Forelimb muscle (tissue), 1 donor: Measurements from ENCODE around the gene CDC42SE1. TPM values are rescaled to one million over a fixed set of nuclear protein-coding genes. Genes with fewer than 3 reads are reported as not detected.
"Not testable (repeated sequence)": the region's sequence is repeated elsewhere in the genome, so short reads cannot be mapped to it uniquely, and the experiment has no call there.

Experiments used
- DNase-seq: peaks from one replicate; pipeline ENCODE4 v3.0.0-alpha.2; 2013; ENCODE audit warnings: low read depth
- polyA plus RNA-seq: library from polyadenylated mRNA; unstranded; fragments of 120-200 nt; gene quantifications from one replicate; pipeline ENCODE4 v1.2.1, GENCODE V29; 2013; ENCODE audit not compliant: insufficient read length

The CDC42SE1 gene, protein sequence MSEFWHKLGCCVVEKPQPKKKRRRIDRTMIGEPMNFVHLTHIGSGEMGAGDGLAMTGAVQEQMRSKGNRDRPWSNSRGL
- 53.3 TPM for polyA plus RNA-seq

GRCh38 chr1:151059109-151060006 is at the start of gene CDC42SE1:
TSS of gene CDC42SE1 (minus strand) at chr1:151059622. CDS start at chr1:151055730, 3,892 bp downstream.
- no peak for DNase-seq

DNA sequence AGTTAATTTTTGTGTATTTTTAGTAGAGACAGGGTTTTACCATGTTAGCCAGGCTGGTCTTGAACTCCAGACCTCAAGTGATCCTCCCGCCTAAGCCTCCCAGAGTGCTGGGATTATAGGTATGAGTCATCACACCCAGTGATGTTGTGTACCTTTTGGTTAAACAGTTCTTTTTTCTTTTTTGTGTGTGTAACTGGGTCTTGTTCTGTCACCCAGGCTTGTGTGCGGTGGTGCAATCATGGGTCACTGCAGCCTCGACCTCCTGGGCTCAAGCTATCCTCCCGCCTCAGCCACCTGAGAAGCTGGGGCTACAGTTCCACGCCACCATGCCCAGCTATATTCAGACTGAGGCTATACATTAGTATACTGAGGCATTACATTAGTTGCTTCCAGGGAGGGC is 48.9 kb upstream of the CDC42SE1 start:
- no peak for DNase-seq

GRCh38 chr1:151106894-151107293 is 47.5 kb upstream of the CDC42SE1 start:
- no peak for DNase-seq

GRCh38 chr1:151104630-151105029 is 45.2 kb upstream of the CDC42SE1 start:
- no peak for DNase-seq

DNA sequence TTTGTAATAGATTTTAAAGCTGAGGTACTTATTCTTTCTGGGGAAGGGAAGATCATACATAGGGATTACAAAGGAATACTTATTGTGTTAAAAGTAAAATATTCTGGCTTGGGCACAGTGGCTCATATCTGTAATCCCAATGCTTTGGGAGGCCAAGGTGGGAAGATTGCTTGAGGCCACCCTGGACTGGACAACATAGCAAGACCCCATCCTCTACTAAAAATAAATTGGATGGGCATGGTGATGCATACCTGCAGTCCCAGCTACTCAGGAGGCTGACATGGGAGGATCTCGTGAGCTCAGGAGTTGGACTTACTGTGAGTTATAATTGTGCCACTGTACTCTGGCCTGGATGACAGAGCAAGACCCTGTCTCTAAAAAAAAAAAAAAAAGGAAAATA is 38.7 kb upstream of the CDC42SE1 start:
- DNase-seq, result no peak

GRCh38 chr1:151097426-151097825 is 38.0 kb upstream of the CDC42SE1 start:
- DNase-seq, result not testable (repeated sequence)

GRCh38 chr1:151085953-151086559 is 26.6 kb upstream of the CDC42SE1 start:
- no peak for DNase-seq

GRCh38 chr1:151072224-151072623 is 12.8 kb upstream of the CDC42SE1 start:
- DNase-seq, result no peak

- peak; percentile 95 for DNase-seq
Measured at GRCh38 chr1:151070474-151071276, 11.3 kb upstream of the CDC42SE1 start, which contains the start of gene GABPB2. TSS of gene GABPB2 (plus strand) at chr1:151070761. CDS start at chr1:151088190, 17,429 bp downstream.

GRCh38 chr1:151069103-151069486 is 9.7 kb upstream of the CDC42SE1 start:
- no peak for DNase-seq

GRCh38 chr1:151067185-151067584 is 7.8 kb upstream of the CDC42SE1 start:
- no peak for DNase-seq

- DNase-seq, result no peak
Measured at GRCh38 chr1:151065089-151065645, 5.7 kb upstream of the CDC42SE1 start.

DNA sequence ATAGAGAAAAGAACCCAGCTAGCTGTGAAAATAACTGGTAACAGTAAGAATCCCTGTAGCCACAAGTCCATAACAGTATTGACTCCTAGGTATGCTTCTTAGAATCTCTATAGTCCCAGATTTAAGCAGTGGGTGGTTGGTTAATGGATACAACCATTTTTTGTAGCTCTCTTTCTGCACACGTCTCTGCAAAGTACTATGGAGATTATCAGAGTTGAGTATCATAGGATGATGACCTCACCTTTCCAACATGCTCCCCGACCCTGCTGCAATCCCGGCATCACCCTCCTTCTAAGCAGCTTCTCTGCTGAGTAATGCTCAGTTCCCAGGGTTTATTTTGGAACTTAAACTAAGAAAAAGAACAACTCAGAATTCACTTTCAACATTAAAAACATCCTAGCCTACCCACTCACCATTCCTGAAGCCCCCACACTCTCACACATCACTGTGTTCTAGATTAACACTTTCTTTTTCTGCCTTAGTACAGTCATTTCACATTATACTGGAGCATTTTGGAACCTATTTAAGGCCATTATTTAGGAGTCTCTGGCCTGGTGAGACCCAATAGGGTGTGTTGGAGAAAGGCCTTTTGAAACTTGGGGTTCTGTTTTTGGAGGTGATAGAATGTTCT is 3.4 kb upstream of the CDC42SE1 start:
- no peak for DNase-seq

GRCh38 chr1:151061704-151062103 is 2.3 kb upstream of the CDC42SE1 start:
- DNase-seq, result no peak

DNA sequence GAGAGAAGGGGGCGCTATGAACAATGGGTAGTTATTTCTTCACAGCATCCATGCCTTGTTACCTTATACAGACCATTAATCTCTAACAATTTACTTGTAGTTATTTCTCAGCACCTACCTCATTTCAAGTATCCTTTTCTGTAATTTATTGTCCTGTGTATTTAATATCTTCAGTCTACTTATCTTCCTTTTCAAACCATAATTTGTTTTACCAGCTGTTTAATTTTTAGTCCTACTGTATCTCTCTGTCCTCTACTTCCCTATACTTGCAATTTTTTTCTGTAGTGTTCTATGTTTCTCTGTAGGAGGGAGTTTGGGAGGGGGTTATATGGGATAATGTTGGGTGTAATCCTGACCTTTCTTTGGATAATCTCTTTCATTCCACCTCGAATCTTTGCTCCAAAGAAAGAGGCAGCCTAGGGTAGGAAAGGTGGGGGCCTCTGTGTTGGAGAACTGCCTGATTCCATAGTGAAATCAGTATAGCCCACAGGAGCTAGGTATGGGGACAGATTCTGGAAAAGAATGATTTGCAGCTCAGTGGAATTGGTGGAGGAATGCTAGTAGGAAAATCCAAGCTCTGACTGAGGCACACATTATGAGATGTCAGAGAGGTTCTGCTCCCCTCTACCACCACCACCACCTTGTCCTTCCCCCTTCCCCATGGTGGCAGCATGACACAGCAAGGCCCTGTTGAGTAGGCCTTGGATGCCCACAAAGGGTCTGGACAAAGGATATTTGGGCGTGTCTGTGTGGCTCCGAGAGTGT is 1.4 kb upstream of the CDC42SE1 start:
- DNase-seq, result no peak

- DNase-seq, result peak; percentile 76
Measured at GRCh38 chr1:151060007-151060656, 710 bp upstream of the CDC42SE1 start, which contains the start of gene MLLT11. TSS of gene MLLT11 (plus strand) at chr1:151060397. CDS start at chr1:151067225, 6,828 bp downstream.

DNA sequence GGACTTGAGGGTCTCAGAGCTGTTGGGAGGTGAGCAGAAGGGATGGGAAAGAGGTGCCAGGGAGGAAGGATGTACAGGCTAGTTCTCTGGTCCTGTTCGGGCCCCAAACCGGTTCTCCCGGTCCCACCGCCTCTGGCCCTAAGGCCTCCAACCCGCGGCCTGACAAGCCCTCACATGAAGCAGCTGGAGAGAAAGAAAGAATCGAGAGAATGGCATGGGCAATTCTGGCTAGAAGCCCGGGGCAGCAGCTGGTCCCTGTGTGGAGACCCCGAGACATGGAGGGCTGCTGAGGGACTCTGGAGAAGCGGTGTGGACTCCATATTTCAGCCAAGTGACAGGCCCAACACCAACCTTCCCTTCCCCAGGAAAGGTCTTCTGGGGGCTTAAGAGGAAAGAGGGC is 730 bp downstream of the CDC42SE1 start:
- DNase-seq, result no peak

DNA sequence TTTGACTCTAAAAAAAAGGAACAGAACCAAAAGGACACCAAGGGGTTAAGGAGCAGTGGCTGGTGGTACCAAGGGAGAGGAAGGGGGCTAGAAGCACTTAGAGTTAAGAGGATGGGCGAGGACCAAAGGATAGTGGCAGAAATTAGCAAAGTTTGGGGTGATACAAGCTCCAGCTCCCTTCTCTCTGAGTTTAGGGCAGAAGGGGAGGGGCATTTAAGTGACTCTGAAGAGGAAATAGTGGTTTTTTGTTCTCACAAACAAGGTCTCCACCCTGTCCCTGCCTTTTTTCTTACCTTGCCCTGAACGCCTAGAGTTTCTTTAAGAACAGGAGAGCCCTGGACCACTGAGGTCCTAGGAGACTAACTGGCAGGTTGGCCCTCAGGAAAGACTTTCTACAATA is 3.3 kb downstream of the CDC42SE1 start:
- no peak for DNase-seq

DNA sequence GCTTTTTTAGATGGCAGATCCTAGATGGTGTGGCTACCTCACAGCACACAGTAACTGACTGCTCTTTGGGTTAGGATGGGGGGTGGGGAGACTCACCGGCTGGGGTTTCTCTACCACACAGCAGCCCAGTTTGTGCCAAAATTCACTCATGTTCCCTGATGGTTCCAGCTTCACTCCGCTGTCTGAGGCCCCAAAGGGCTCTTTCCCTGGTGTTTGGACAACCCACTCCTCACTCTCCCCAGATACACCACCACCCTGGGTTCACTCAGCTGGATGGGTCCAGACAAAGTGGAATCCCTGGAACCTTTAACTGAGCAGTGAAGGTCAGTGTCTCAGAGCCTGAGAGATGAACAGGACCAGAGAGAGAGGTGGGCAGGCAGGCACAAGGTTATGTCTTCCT is 3.8 kb downstream of the CDC42SE1 start:
- no peak for DNase-seq
